ENCODE measurements around the gene IL5RA.

- no peak for TF ChIP-seq CTCF (IDR thresholded peaks at IDR 0.05; ENCODE audit: insufficient read depth, low read length)
- TF ChIP-seq REST (IDR thresholded peaks at IDR 0.05; ENCODE audit: insufficient replicate concordance, low read depth) = no peak
- TF ChIP-seq SPI1 (IDR thresholded peaks at IDR 0.05; ENCODE audit: borderline replicate concordance, low read depth) = no peak
- TF ChIP-seq POLR2AphosphoS5 (IDR thresholded peaks at IDR 0.05; ENCODE audit: low read depth) = no peak
- no peak for TF ChIP-seq GABPA (IDR thresholded peaks at IDR 0.05; ENCODE audit: low read depth)
Measured at GRCh38 chr3:3027976-3028567, 82.1 kb downstream of the IL5RA start.

All from HL-60 (cell line).